Endothelial cell of umbilical vein (primary cell): Measurements from ENCODE around the gene ZNF581.

ENCODE experiments used
- CTCF ChIP-seq, 2 donors: IDR thresholded peaks; 1 replicate in 1 of 2; 2 replicates in 1 of 2; pipeline ENCODE4 v1.5.1; 2011; ENCODE audit warnings: low read length in 2 of 2, mild to moderate bottlenecking in 2 of 2, moderate library complexity in 2 of 2, control low read depth in 1 of 2, inconsistent platforms in 1 of 2, low read depth in 1 of 2; ENCODE audit not compliant: insufficient read depth in 1 of 2; ENCODE audit errors: extremely low read depth in 1 of 2
- EZH2 ChIP-seq: IDR thresholded peaks from 2 replicates; pipeline ENCODE4 v1.6.1; 2012; ENCODE audit warnings: borderline replicate concordance, low read depth, mild to moderate bottlenecking, moderate library complexity, low read length, inconsistent platforms; ENCODE audit not compliant: severe bottlenecking
- FOS ChIP-seq: IDR thresholded peaks from 2 replicates; pipeline ENCODE4 v1.6.1; 2011; ENCODE audit warnings: mild to moderate bottlenecking, low read length, moderate library complexity, borderline replicate concordance; ENCODE audit not compliant: insufficient read depth
- GATA2 ChIP-seq: IDR thresholded peaks from 2 replicates; pipeline ENCODE4 v1.7.0; 2011; ENCODE audit warnings: low read depth, mild to moderate bottlenecking, moderate library complexity, mixed read lengths, low read length; ENCODE audit not compliant: insufficient read length, insufficient read depth
- JUN ChIP-seq: IDR thresholded peaks from 2 replicates; pipeline ENCODE4 v1.6.1; 2011; ENCODE audit warnings: borderline replicate concordance, low read depth; ENCODE audit not compliant: insufficient read length, insufficient read depth
- MAX ChIP-seq: IDR thresholded peaks from 2 replicates; pipeline ENCODE4 v1.6.1; 2011; ENCODE audit not compliant: insufficient read depth, insufficient read length
- MYC ChIP-seq: IDR thresholded peaks from one replicate; pipeline ENCODE4 v1.6.1; 2011; ENCODE audit warnings: mild to moderate bottlenecking, low read depth, low read length
- POLR2A ChIP-seq: IDR thresholded peaks from 2 replicates; pipeline ENCODE4 v1.6.1; 2012; ENCODE audit warnings: low read depth, mild to moderate bottlenecking, control low read depth, low read length
- POLR2AphosphoS5 ChIP-seq: IDR thresholded peaks from 2 replicates; pipeline ENCODE4 v1.6.1; 2012; ENCODE audit warnings: low read depth, mild to moderate bottlenecking, control low read depth, low read length, moderate library complexity; ENCODE audit not compliant: insufficient read depth

GRCh38 chr19:55689411-55690108 is 46.1 kb downstream of the ZNF581 start:
- no peak for TF ChIP-seq POLR2A
- no peak for TF ChIP-seq CTCF (IDR thresholded peaks at IDR 0.05; ENCODE audit: extremely low read depth in 1 of 2, insufficient read depth in 1 of 2, low read depth in 1 of 2, low read length in 2 of 2)
- TF ChIP-seq POLR2AphosphoS5, result no peak
- TF ChIP-seq GATA2, result no peak
- no peak for TF ChIP-seq MAX
- no peak for TF ChIP-seq EZH2
- no peak for TF ChIP-seq FOS
- no peak for TF ChIP-seq JUN
- TF ChIP-seq MYC, result no peak
